Fibroblast of skin of scalp (primary cell): Measurements from ENCODE around the gene KRTAP9-3. TPM values are rescaled to one million over a fixed set of nuclear protein-coding genes. Genes with fewer than 3 reads are reported as not detected.
"Not testable (repeated sequence)": the region's sequence is repeated elsewhere in the genome, so short reads cannot be mapped to it uniquely, and the experiment has no call there.

Experiments
- DNase-seq: peaks from one replicate; pipeline ENCODE4 v3.0.0-alpha.2; 2013
- polyA plus RNA-seq, 2 experiments: library from polyadenylated mRNA; unstranded; fragments of 120-200 nt; gene quantifications; one replicate each; pipeline ENCODE4 v1.2.1, GENCODE V29; 2013; ENCODE audit not compliant: insufficient read length in 2 of 2

KRTAP9-3 gene, protein sequence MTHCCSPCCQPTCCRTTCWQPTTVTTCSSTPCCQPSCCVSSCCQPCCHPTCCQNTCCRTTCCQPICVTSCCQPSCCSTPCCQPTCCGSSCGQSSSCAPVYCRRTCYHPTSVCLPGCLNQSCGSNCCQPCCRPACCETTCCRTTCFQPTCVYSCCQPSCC
- not detected for polyA plus RNA-seq (2013, experiment 1 of 2; ENCODE audit: insufficient read length)
- not detected for polyA plus RNA-seq (2013, experiment 2 of 2; ENCODE audit: insufficient read length)

- not testable (repeated sequence) for DNase-seq
Measured at GRCh38 chr17:41232399-41233105, at the start of gene KRTAP9-3. KRTAP9-3 (plus strand) TSS chr17:41232449; CDS start chr17:41232502, 53 bp downstream.

DNA sequence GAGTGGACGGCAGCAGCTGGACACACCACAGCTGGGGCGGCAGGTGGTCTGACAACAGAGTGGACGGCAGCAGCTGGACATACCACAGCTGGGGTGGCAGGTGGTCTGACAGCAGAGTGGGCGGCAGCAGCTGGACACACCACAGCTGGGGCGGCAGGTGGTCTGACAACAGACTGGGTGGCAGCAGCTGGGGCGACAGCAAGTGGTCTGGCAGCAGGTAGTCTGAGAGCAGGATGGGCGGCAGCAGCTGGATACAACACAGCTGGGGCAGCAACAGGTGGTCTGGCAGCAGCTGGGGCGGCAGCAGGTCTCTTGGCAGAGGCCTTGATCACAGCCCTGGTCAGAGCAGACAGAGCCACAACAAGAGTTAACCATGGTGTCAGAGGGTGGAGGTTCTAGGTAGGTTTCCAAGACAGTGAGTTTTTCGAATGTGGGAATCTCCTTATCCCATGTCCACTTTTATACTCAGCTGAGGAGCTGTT, 47.7 kb upstream of the KRTAP9-3 start, which contains the start of gene KRTAP4-1:
TSS of gene KRTAP4-1 (minus strand) at position 432 of the 482 bp plus-strand sequence. CDS start at position 375, 57 bp downstream.
- DNase-seq, result no peak

GRCh38 chr17:41185001-41185400, 47.2 kb upstream of the KRTAP9-3 start:
- no peak for DNase-seq

GRCh38 chr17:41186872-41187271, 45.4 kb upstream of the KRTAP9-3 start:
- DNase-seq, result no peak

- not testable (repeated sequence) for DNase-seq
Measured at GRCh38 chr17:41189837-41190318, 42.4 kb upstream of the KRTAP9-3 start, which contains the start of gene KRTAP9-1. KRTAP9-1 (plus strand) TSS chr17:41189887; CDS start chr17:41189887, 0 bp downstream.

GRCh38 chr17:41190328-41190727, 41.9 kb upstream of the KRTAP9-3 start:
- DNase-seq, result no peak

GRCh38 chr17:41196068-41196467, 36.2 kb upstream of the KRTAP9-3 start:
- no peak for DNase-seq

- DNase-seq, result no peak
Measured at GRCh38 chr17:41199421-41200078, 32.7 kb upstream of the KRTAP9-3 start.

DNA sequence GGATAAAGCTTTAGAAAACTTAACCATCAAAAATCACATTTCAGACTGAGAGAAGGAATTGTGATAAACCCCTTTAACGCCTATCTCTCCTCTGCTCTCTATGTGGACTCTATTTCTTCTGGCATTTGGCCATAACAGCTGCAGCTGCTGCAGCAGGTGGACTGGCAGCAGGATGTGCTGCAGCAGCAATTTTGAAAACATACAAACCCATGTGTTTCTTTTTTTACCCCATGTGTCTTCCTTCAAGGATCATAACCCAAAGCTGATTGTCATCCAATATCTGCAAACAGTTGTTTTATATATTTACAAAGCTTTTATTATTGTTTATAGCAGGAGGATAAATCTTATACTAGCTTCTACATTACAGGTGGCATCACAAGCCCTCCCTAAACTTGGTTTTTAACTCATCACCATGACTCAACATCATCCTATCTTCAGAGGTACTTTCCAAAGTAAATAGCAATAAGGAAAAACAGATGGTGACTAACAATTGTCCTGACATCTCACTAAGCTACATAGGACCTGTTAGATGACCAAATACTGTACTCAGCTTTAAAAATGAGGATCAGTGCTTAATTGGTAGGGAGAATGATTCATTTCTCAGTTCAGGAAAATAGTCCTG, 20.3 kb upstream of the KRTAP9-3 start:
- peak; percentile 18 for DNase-seq

DNA sequence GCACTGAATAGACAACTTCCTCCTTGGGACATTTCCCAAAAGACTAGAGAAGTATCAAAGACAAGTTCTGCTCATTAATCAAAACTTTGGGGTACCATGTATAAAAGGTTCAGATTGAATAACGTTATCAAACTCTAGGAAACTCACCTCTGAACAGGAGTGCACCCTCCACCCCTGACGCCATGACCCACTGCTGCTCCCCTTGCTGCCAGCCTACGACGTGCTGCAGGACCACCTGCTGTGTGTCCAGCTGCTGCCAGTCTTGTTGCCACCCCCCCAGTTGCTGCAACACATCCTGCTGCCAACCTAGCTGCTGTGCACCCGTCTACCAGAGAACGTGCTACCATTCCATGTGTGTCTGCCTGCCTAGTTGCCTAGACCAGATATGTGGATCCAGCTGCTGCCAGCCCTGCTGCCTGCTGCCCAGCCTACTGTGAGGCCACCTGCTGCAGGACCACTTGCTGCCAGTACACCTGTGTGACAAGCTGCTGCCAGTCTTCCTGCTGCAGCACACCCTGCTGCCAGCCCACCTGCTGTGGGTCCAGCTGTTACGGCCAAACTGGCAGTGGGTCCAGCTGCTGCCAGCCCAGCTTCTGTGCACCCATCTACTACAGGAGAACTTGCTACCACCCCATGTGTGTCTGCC, 19.6 kb upstream of the KRTAP9-3 start:
- no peak for DNase-seq

- no peak for DNase-seq
Measured at GRCh38 chr17:41215681-41216080, 16.6 kb upstream of the KRTAP9-3 start.

GRCh38 chr17:41223821-41224220, 8.4 kb upstream of the KRTAP9-3 start:
- DNase-seq, result peak; percentile 41

DNA sequence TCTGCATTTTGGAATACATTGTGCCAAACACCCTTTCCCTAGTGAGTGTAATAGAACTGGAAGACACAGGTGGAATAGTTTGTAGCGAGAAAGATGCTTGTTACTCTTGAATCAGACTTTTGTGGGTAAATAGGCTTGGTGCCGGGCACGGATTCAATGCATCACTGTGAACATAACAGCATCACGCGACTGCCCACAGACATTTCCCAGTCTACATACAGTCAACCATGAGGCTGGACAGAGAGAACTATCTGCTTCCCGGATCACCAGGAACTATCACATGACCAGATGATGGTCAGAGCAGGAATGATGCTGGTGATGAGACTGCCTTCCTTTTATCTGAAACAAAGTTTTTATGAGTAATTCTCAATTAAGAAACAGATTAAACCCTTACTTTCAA, 6.2 kb upstream of the KRTAP9-3 start:
- no peak for DNase-seq

- DNase-seq, result not testable (repeated sequence)
Measured at GRCh38 chr17:41226598-41227095, 5.6 kb upstream of the KRTAP9-3 start, which contains the start of gene KRTAP9-2. KRTAP9-2 (plus strand) TSS chr17:41226648; CDS start chr17:41226655, 7 bp downstream.

- no peak for DNase-seq
Measured at GRCh38 chr17:41230094-41230493, 2.2 kb upstream of the KRTAP9-3 start.

DNA sequence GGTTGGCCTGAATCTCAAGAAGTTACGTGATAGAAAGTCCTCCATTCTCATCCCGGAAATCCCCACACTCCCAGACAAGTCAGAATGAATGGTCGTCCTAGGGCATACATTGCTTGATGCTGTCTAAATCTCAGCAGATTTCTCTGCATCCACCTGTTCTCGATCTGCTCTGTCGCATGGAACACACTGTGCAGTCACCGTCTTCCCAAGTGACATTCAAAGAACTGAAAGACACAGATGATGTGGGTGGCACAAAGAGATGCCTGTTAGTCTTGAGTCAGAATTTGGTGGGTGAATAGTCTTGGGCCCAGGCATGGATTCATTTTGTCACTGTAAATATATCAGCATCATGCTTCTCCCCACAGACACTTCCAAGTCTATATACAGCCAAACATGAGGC, 518 bp upstream of the KRTAP9-3 start:
- DNase-seq, result no peak

DNA sequence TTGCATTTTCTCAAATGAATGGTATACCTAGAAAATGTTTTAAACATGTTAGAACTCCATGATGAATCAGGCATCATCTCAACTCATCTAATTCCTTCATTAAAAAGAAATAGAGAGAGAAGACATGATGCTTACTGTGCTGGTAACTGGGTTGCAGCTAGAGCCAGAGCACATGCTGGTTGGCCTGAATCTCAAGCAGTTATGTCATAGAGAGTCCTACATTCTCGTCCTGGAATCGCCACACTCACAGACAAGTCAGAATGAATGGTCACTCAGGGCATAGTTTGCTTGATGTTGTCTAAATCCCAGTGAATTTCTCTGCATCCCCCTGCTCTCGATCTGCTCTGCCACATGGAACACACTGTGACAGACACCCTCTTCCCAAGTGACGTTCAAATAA, 4.9 kb downstream of the KRTAP9-3 start:
- not testable (repeated sequence) for DNase-seq

DNA sequence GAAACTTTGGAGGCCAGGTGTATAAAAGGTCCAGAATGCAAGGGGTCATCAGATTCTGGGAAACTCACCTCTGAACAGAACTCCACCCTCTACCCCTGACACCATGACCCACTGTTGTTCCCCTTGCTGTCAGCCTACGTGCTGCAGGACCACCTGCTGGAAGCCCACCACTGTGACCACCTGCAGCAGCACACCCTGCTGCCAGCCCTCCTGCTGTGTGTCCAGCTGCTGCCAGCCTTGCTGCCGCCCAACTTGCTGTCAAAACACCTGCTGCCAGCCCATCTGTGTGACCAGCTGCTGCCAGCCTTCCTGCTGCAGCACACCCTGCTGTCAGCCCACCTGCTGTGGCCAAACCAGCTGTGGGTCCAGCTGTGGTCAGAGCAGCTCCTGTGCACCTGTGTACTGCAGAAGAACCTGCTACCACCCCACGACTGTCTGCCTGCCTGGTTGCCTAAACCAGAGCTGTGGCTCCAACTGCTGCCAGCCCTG, 5.7 kb downstream of the KRTAP9-3 start, which contains the start of gene KRTAP9-8:
TSS of gene KRTAP9-8 (plus strand) at position 51 of the 489 bp plus-strand sequence. CDS start at position 104, 53 bp downstream.
- DNase-seq, result not testable (repeated sequence)

DNA sequence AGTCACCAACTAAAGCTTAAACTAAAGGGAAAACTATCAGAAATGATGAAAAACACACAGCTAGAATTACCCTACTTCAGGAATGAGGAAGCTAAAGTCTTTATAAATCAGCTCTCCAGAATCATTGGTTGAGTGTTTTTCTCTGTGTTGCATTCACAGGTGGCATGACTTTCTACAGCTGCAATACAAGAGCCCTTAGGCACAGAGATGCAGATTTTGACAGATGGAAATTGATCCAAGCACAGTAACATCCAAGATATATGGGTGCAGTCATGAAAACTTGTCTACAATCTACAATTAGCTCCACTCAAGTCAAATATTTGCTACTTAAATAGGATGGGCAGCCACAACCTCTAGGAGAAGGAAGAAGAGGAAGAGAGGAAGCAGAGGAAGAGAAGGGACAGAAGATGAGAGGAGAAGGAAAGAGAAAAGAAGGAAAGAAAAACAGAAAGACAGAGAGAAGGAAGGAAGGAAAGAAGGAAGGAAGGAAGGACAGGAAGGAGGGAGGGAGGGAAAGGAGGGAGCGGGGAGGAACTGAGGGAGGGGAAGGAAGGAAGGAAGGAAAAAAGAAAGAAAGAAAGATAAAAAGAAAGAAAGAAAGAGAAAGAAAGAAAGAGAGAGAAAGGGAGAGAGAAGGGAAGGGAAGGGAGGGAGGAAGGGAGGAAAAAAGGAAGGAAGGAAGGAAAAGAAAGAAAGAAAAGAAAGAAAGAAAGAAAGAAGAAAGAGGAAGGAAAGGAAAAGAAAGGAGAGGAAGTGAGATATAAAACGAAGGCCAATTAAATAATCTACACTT, 14.9 kb downstream of the KRTAP9-3 start:
- not testable (repeated sequence) for DNase-seq

- DNase-seq, result not testable (repeated sequence)
Measured at GRCh38 chr17:41249637-41250240, 17.5 kb downstream of the KRTAP9-3 start, which contains the start of gene KRTAP9-4. KRTAP9-4 (plus strand) TSS chr17:41249687; CDS start chr17:41249721, 34 bp downstream.
